ENCODE results near the gene ZNF407. TPM values are rescaled to one million over a fixed set of nuclear protein-coding genes. Genes with fewer than 3 reads are reported as not detected.
A peak's percentile ranks its signal among the peaks of the same experiment; 100 is the strongest.

ZNF407 gene
- total and polyA plus RNA-seq, 2 donors from 2014 or later, result 2.5 to 17.8 TPM

- no peak overlapping the region for H3K27ac ChIP-seq (ENCODE audit: low read depth in 2 of 2, low read length in 2 of 2)
- no peak for FAIRE-seq
- no peak overlapping the region for H3K9ac ChIP-seq (ENCODE audit: low read length in 3 of 3)
- H3K9me3 ChIP-seq (ENCODE audit: control insufficient read depth in 2 of 3, insufficient read depth in 1 of 3, low read length in 3 of 3), result peaks cover 0 to 4% (median 0%) of the 10 kb centered on the region in 3 donors
- no peak for DNase-seq
- intact Hi-C loops (cut with DNase I), result no loop called here
- H3K27me3 ChIP-seq (ENCODE audit: control insufficient read depth, insufficient read depth, low read length), result no peaks in the 10 kb centered on the region
- TF ChIP-seq, protein P1, sequence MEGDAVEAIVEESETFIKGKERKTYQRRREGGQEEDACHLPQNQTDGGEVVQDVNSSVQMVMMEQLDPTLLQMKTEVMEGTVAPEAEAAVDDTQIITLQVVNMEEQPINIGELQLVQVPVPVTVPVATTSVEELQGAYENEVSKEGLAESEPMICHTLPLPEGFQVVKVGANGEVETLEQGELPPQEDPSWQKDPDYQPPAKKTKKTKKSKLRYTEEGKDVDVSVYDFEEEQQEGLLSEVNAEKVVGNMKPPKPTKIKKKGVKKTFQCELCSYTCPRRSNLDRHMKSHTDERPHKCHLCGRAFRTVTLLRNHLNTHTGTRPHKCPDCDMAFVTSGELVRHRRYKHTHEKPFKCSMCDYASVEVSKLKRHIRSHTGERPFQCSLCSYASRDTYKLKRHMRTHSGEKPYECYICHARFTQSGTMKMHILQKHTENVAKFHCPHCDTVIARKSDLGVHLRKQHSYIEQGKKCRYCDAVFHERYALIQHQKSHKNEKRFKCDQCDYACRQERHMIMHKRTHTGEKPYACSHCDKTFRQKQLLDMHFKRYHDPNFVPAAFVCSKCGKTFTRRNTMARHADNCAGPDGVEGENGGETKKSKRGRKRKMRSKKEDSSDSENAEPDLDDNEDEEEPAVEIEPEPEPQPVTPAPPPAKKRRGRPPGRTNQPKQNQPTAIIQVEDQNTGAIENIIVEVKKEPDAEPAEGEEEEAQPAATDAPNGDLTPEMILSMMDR (IDR thresholded peaks at IDR 0.05; ENCODE audit: borderline replicate concordance, extremely low read depth, insufficient read depth), result no peak
- no peaks in the 10 kb centered on the region for H3K36me3 ChIP-seq (ENCODE audit: control insufficient read depth in 2 of 3, insufficient read depth in 3 of 3, low read length in 3 of 3)
- no peak overlapping the region for H3K4me3 ChIP-seq (ENCODE audit: low read length in 3 of 3)
- peaks cover 0 to 5% (median 2%) of the 10 kb centered on the region in 3 donors for H3K4me1 ChIP-seq (ENCODE audit: control insufficient read depth in 2 of 3, insufficient read depth in 2 of 3, low read depth in 1 of 3, low read length in 3 of 3)
Observed at GRCh38 chr18:74718312-74718711, 120.6 kb downstream of the ZNF407 start.

DNA sequence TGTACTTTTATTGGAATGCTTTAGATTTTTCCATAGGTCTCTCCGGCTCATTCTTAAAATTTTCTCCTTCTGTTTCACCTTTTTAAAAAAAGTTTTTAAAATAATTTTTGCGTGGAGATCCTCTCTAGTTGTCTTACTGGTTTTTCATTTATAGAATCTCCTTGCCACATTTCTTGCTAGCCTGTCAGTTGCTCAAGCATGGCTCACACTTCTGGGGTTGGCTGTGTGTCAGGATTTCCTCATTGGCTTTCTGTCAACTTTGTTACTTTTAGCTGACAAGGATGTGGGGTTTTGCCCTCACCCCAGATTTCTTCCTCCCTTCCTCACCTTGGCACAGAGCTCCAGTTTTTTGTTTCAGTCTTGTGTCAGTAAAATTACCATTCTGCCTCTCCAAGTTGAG lies 124.6 kb downstream of the ZNF407 start:
- H3K4me1 ChIP-seq (ENCODE audit: control insufficient read depth in 2 of 3, insufficient read depth in 2 of 3, low read depth in 1 of 3, low read length in 3 of 3), result peaks cover 0 to under 1% (median 0%) of the 10 kb centered on the region in 3 donors
- no peak overlapping the region for H3K27ac ChIP-seq (ENCODE audit: low read depth in 2 of 2, low read length in 2 of 2)
- H3K9me3 ChIP-seq (ENCODE audit: control insufficient read depth in 2 of 3, insufficient read depth in 1 of 3, low read length in 3 of 3), result peaks cover 0 to 4% (median 0%) of the 10 kb centered on the region in 3 donors
- no peaks in the 10 kb centered on the region for H3K36me3 ChIP-seq (ENCODE audit: control insufficient read depth in 2 of 3, insufficient read depth in 3 of 3, low read length in 3 of 3)
- intact Hi-C loops (cut with DNase I), result no loop called here
- H3K9ac ChIP-seq (ENCODE audit: low read length in 3 of 3), result no peak overlapping the region
- FAIRE-seq (no peak), DNase-seq (no peak)
- no peaks in the 10 kb centered on the region for H3K27me3 ChIP-seq (ENCODE audit: control insufficient read depth, insufficient read depth, low read length)
- no peak overlapping the region for H3K4me3 ChIP-seq (ENCODE audit: low read length in 3 of 3)
- TF ChIP-seq, protein P1 (IDR thresholded peaks at IDR 0.05; ENCODE audit: borderline replicate concordance, extremely low read depth, insufficient read depth), result no peak

DNA sequence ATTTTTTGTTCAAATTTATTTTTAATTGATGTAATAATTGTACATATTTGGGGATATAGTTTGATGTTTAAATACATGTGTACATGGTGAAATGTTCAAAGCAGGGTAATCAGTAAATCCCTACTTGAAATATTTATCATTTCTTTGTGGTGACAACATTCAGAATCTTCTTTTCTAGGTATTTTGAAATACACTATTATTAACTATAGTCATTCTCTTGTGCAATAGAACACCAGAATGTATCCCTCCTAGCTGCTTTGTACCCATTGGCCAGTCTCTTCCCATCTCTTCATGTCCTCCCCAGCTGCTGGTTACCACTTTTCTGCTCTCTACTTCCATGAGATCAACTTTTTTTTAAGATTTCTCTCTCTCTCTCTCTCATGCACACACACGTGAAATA lies 126.5 kb downstream of the ZNF407 start:
- Histone ChIP-seq H3K4me1 (ENCODE audit: control insufficient read depth in 2 of 3, insufficient read depth in 2 of 3, low read depth in 1 of 3, low read length in 3 of 3) (no peaks in the 10 kb centered on the region), H3K27me3 (ENCODE audit: control insufficient read depth, insufficient read depth, low read length) (no peaks in the 10 kb centered on the region), H3K9me3 (ENCODE audit: control insufficient read depth in 2 of 3, insufficient read depth in 1 of 3, low read length in 3 of 3) (peaks cover 0 to 4% (median 0%) of the 10 kb centered on the region in 3 donors), H3K36me3 (ENCODE audit: control insufficient read depth in 2 of 3, insufficient read depth in 3 of 3, low read length in 3 of 3) (no peaks in the 10 kb centered on the region), H3K27ac (ENCODE audit: low read depth in 2 of 2, low read length in 2 of 2) (no peak overlapping the region), H3K9ac (ENCODE audit: low read length in 3 of 3) (no peak overlapping the region), H3K4me3 (ENCODE audit: low read length in 3 of 3) (no peak overlapping the region)
- intact Hi-C loops (cut with DNase I), result no loop called here
- no peak for DNase-seq
- peak; percentile 78 for FAIRE-seq
- TF ChIP-seq, protein P1 (IDR thresholded peaks at IDR 0.05; ENCODE audit: borderline replicate concordance, extremely low read depth, insufficient read depth), result no peak

DNA sequence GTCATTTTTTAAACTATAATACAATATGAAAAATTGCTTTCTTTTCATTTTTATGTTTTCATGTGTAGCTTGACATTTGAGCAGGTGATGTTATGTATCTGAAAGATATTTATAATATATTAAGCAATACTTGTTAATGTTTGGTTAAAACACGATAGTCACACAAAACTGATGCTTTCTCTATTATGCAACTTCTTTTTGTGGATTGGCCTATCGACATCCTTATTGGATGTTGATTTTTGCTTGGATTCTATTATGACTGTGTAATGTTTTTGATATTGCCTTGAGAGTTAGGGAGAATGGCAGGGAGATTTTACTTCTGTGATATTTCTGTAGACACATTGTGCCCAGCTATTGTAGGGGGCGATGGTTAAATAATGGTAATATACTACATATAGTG lies 128.0 kb downstream of the ZNF407 start:
- FAIRE-seq (peak; percentile 11), DNase-seq (no peak)
- TF ChIP-seq, protein P1 (IDR thresholded peaks at IDR 0.05; ENCODE audit: borderline replicate concordance, extremely low read depth, insufficient read depth), result no peak
- Histone ChIP-seq H3K27me3 (ENCODE audit: control insufficient read depth, insufficient read depth, low read length) (no peaks in the 10 kb centered on the region), H3K36me3 (ENCODE audit: control insufficient read depth in 2 of 3, insufficient read depth in 3 of 3, low read length in 3 of 3) (no peaks in the 10 kb centered on the region), H3K4me1 (ENCODE audit: control insufficient read depth in 2 of 3, insufficient read depth in 2 of 3, low read depth in 1 of 3, low read length in 3 of 3) (no peaks in the 10 kb centered on the region), H3K4me3 (ENCODE audit: low read length in 3 of 3) (no peak overlapping the region), H3K9ac (ENCODE audit: low read length in 3 of 3) (no peak overlapping the region), H3K9me3 (ENCODE audit: control insufficient read depth in 2 of 3, insufficient read depth in 1 of 3, low read length in 3 of 3) (no peaks in the 10 kb centered on the region), H3K27ac (ENCODE audit: low read depth in 2 of 2, low read length in 2 of 2) (no peak overlapping the region)
- intact Hi-C loops (cut with DNase I), result no loop called here
